Renal pelvis (tissue), 4 donors: ENCODE measurements around the gene MAP3K14. TPM values are rescaled to one million over a fixed set of nuclear protein-coding genes. Genes with fewer than 3 reads are reported as not detected.
A peak's percentile ranks its signal among the peaks of the same experiment; 100 is the strongest.

ENCODE experiments used
- DNase-seq: peaks from one replicate; pipeline ENCODE4 v3.0.0-alpha.2; 2013
- polyA plus RNA-seq, 3 donors: library from polyadenylated mRNA; unstranded; fragments of 120-200 nt; gene quantifications; one replicate each; pipeline ENCODE4 v1.2.1, GENCODE V29; 2013; ENCODE audit not compliant: insufficient read length in 3 of 3

Gene MAP3K14
- polyA plus RNA-seq, 3 donors, result 5.7 to 7.3 (median 7.3) TPM

DNA sequence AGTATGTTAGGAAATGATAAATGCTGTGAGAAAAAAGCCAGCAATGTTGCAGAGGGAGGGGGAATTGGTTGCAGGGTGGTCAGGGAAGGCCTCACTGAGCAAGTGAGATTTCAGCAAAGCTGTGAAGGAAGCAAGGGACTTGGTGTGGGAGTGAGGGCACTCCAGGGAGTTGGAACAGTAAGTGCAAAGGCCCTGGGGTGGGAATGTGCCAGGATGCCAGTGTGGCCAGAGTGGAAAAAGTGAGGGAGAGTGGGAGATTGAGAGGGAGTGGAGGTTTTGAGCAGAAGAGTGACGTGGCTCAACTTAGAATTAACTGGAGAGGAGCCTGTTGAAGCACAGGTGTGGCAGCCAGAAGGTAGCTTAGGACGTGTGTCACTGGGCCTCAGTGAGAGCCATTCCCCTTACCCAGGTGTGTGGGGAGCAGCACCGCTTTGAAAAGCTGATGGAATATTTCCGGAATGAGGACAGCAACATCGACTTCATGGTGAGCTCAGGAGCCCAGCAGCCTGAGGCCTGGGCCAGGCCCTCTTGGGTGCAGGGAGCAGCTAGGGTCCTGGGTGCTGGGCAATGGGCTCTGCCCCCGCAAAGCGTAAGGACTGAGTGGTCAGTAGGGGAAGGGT lies 78.6 kb downstream of the MAP3K14 start:
- no peak for DNase-seq

DNA sequence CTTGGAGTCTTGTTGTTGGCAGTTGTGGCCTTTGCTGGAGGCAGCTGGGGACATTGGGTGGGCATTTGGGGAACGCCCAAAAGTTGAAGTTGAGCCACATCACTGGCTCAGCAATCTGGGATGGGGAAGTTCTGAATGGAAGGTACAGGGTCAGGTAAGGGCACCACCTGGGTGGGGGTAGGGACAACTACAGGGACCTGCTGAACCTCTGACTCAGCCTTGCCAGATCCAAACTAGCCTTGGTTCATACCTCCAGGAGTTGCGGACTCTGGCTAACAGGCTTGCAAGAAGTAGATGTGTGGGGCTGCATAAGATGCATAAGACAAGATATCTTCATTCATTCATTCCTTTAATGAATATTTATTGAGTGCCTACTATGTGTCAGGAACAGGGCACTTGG lies 79.1 kb downstream of the MAP3K14 start:
- no peak for DNase-seq

DNA sequence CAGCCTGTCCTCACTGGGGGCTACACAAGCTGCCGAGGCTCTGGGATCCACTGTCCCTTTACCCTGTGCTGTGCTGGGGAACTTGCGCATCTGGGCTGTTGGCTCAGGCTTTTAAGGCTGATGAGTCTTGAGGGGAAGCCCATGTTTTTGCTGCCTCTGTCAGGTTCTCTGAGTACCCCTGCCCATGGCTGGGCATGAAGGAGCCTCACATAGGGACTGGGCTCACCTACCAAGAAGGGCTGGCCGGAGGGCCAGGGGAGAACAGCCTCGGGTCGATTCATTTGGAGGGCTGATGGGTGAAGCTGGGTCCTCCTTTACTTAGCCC lies 80.6 kb downstream of the MAP3K14 start:
- no peak for DNase-seq

DNA sequence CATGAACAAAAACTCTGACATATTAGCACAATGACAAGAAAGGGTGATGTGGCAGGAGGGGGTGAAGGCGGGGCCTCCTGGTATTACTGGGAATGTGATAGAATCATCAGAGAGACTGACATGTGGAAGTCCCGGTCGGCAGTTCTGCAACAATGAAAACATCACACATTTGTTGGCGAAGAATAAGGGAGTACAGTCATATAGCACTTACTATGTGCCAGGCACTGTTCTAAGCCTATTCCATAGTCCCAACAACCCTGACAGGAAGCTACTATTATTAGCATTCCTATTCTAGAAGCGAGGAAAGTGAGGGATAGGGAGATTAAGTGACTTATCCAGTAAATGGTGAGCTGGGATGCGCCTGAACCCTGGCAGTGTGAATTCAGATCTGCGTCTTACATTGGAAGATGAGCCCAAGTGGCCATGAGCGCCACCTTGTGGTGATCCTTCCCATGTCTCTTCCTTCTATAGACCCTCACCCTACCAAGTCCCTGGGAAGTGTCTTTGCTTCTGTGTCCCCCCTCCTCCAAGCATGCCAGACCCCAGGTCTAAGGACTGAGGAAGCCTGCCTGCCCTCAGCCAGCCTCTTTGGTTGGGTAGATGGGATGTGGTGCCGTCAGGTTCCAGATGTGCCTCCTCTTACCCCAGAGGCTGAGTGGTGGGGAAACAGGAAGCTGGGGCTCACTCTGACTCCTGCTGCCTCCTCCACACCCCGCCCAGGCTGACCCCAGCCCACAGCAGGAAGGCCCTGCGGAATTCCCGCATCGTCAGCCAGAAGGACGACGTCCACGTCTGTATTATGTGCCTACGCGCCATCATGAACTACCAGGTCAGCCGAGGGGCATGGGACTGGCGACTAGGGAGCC lies 81.2 kb downstream of the MAP3K14 start:
- peak; percentile 64 for DNase-seq

- DNase-seq, result peak; percentile 35
Observed at GRCh38 chr17:45234641-45235415, 82.0 kb downstream of the MAP3K14 start.

DNA sequence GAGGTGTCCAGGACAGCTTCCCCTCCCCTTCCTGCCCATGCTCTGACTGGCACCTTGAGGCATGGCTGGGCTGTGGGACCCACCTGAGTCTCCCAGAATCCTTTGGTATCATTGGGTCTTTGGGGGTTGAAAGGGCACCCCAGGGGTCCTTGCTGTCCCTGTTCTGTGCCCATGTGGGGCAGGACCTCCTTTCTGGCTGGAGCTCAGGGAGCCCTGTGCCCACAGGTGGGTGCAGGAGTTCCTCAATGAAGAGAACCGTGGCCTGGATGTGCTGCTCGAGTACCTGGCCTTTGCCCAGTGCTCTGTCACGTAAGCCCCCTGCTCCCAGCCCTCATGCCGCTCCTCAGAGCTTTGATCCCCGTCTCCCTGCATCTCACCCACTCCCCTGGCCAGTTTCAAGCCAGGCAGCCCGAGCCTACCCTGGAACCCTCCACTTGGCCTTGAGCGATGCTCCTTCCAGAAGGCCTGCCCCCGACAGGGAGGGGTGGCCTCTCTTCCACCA lies 83.3 kb downstream of the MAP3K14 start:
- DNase-seq, result no peak

- no peak for DNase-seq
Observed at GRCh38 chr17:45232514-45233422, 84.1 kb downstream of the MAP3K14 start.

- DNase-seq, result no peak
Observed at GRCh38 chr17:45231481-45232116, 85.2 kb downstream of the MAP3K14 start.

- no peak for DNase-seq
Observed at GRCh38 chr17:45230787-45231480, 85.9 kb downstream of the MAP3K14 start.

GRCh38 chr17:45230410-45230786 lies 86.4 kb downstream of the MAP3K14 start:
- DNase-seq, result no peak

GRCh38 chr17:45229681-45230409 lies 87.0 kb downstream of the MAP3K14 start:
- no peak for DNase-seq

GRCh38 chr17:45228763-45229539 lies 87.9 kb downstream of the MAP3K14 start:
- no peak for DNase-seq

DNA sequence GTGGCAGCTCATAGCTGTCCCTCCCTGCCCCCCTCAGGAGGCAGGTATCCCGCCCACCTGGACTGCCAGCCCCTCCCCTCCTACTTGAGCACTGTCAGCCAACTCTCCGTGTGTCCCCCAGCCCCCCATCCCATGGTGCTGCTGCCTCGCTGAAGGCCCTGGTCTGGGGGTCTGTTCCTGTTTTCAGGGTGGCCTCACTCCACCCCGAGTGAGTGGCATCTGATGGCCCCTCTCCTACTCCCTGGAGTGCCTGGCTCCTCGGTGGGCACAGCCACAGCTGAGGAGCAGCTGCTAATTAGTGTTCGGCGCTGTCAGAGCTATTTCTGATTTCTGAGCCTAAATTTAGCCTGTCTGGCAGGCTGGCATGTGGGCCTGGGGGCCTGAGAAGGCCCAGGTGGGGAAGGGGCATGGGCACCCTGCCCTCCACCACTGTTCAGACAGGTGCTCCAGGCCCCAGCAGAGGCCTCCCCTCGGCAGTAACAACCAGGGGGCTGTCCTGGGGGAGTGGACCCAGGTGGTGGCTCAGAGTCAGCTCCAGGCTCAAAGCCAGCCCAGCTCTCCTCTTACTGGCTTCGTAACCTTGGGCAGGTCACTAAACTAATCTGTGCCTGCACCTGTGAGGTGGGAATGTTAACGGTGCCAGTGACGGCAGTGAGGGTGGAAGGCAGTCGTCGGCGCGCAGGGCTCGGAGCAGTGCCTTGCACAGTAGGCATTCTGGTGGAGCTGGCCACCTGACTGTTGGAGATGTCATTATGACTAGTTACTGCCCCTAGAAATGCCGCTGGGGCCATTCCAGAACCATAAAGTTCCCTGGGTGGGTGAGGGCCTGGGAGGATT lies 88.7 kb downstream of the MAP3K14 start:
- no peak for DNase-seq

- no peak for DNase-seq
Observed at GRCh38 chr17:45227101-45227925, 89.5 kb downstream of the MAP3K14 start.

DNA sequence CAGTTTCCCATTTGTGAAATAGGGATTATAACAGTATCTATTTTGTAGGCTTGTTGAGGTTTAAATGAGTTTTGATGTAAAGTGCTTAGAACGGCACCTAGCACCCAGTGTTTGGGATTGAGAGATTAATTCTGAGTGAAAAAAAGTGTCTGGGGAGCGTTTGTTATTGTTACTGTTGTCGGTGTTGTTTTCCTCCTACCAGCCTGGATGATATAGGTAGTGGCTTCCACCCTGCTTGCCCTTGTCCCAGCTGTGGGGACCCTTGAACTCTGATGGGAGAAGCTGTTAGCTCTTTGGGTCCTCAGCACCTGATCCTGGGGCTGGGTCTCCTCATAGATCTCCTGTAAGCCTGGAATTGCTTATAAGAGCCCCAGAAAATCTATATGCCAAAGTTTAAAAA lies 90.2 kb downstream of the MAP3K14 start:
- DNase-seq, result no peak

DNA sequence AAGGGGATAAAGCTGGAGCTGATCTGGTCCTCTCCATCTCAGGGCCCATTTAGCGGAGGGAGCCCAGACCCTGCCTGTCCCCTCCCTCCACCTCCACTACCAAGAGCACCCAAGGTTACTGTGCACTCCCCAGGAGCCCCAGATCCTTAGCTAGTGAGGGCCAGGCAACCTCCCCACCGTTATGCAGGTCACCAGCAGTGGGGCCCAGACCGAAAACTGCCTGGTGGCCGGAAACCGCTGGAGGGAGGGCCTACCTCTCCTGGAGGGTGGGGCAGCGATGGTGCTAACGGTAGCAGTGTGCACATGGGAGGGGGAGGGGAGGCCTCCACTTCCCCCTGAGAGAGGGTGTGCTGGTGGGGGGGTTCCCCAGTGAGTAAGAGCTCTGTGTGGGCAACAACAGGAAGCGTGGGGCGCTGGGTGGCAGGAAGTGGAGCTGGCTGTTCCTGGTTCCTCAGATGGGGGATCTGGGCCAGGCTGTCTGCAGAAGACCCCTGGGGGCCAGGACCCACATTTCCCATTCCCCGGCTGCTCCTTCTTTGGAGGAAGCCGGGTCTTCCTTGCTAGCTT lies 90.8 kb downstream of the MAP3K14 start:
- no peak for DNase-seq
